Measurements from ENCODE around the gene VSTM2L.

The VSTM2L gene

DNA sequence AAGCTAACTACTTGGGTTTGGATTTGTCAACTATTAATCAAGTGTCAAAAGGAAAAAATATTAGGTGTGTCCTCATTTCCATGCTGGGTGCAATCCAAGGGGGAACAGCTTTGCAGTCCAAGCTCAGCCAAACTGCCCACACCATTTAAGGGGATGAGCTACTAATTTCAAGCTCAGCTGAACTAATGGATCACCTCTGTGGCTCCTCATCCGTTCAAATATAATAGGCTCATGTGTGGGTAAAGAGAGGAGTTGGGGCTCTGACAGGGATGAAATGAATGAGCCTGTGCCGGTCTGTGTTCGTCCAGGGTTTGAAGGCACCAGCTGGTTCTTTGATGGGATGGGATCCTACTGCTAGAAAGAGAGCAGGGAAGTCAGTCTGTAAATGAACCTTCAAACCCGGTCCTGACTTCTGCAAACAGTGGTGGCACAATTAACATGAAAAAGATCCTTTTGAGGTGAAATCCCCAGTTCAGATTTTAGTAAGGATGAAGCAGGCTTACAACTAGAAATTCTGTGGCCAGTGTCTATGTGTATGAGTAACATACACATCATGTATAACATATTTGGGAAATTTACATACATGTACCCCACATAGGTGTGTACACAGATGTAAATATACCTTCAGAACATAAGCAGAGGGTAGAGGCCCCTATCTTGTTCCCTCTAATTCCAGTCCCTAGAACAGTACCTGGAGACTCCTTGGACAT lies 88.4 kb downstream of the VSTM2L start:
- DNase-seq = no peak

DNA sequence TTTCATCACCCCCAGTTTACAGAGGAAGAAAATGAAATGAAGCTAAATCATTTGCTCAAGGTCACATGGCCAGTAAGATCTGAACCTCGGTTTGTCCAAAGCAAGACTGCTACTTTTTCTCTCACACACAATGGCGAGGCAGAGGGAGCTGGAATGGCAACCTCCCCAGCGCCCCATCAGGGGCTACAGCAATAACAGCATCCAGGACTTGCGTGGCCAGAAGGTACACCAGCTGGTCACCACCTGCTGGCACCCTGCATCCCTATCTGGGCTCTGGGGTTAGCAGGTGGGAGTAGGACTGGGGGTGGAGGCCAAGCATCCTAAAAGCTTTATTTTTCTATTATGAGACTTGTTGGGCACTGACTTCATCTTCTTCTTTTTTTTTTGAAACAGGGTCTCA lies 89.0 kb downstream of the VSTM2L start:
- no peak for DNase-seq

DNA sequence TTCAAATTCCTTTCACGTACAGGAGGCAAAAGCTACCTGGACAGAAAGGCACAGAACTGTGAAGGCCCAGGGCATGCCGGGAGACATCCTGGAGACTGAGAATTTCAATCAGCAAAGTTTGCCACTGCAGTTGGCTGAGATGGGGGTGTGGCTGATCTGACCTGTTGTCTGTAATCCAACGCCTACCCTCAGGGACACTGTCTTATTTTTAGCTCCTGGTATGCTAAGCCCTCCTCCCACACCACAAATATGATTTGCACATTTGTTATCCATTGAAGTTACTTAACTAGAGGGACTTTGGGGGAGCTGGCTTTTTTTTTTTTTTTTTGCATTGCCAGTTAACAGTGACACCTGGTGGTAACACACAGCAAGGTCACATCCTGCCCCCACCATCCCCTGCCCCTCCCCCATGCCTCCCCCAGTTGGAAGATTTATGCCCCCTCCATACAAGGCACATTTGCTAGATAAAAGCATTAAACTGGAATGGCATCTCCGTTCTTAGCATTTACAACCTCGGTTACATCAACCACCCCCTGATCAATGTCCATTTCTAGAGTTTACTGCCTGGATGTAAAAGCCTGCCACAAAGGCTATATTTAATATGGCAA lies 90.0 kb downstream of the VSTM2L start:
- DNase-seq = no peak

DNA sequence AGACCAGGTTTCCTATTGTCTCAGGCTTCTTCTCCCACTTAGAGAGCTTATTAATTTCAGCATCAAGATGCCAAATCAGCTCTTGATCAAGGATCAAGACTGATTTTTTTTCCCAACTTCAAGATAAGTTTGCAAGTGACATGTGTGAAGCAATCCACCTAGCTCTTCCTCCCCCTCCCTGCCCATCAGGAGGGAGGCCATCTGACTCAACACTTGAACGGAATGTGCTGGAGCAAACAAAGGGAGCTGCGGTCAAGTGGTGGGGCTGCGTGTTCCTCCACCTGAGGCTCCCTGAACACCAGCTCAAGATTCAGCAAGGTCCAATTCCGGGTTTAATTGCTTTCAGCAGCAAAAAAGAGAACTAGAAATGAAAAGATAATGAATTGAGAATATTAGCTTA lies 91.6 kb downstream of the VSTM2L start:
- no peak for DNase-seq
